OCI-LY7 (cell line): ENCODE results near the gene TSPAN9. TPM values are rescaled to one million over a fixed set of nuclear protein-coding genes. Genes with fewer than 3 reads are reported as not detected.

Source experiments
- BruUV-seq: library from RNA; stranded (reverse); fragments of 400-500 nt; replicated peaks from 2 replicates; lab custom pipeline; 2021; lab: Mats Ljungman, UMichigan
- CTCF ChIA-PET: fragments of 300-600 bp; sonication (Branson Sonifier 250); formaldehyde crosslinking; loops from one replicate; lab custom pipeline; 2022; ENCODE audit warnings: antibody characterized with exemption; ENCODE audit not compliant: unreplicated experiment; lab: Charles Lee
- POLR2A ChIA-PET: fragments of 300-600 bp; sonication (Branson Sonifier 250); formaldehyde crosslinking; loops from one replicate; lab custom pipeline; 2022; ENCODE audit warnings: antibody characterized with exemption; lab: Charles Lee
- DNase-seq: peaks from one replicate; pipeline ENCODE4 v3.0.0-alpha.2; 2015; ENCODE audit warnings: low spot score
- H2AFZ ChIP-seq: fragments of 200-600 bp; sonication (generic), shearing (Covaris generic); 2 replicates; pipeline ENCODE4 v1.6.1; 2014; ENCODE audit warnings: mild to moderate bottlenecking, antibody characterized with exemption, low read length, moderate library complexity
- H3K27ac ChIP-seq: fragments of 200-600 bp; sonication (generic); 2 replicates; pipeline ENCODE4 v1.5.1; 2014; ENCODE audit warnings: mixed run types, low read depth, mild to moderate bottlenecking, moderate library complexity, low read length, inconsistent platforms; ENCODE audit not compliant: poor library complexity, severe bottlenecking
- H3K36me3 ChIP-seq: fragments of 200-600 bp; sonication (generic); 2 replicates; pipeline ENCODE4 v1.6.1; 2014; ENCODE audit warnings: mild to moderate bottlenecking, antibody characterized with exemption, low read length, moderate library complexity, mixed read lengths; ENCODE audit not compliant: insufficient read depth
- H3K4me1 ChIP-seq: fragments of 200-600 bp; sonication (generic); 2 replicates; pipeline ENCODE4 v1.5.1; 2014; ENCODE audit warnings: mild to moderate bottlenecking, low read length; ENCODE audit not compliant: insufficient read depth, poor library complexity, severe bottlenecking
- H3K4me2 ChIP-seq: fragments of 200-600 bp; sonication (generic); 2 replicates; pipeline ENCODE4 v1.6.1; 2014; ENCODE audit warnings: mild to moderate bottlenecking, low read length
- H3K4me3 ChIP-seq: fragments of 200-600 bp; sonication (generic); 2 replicates; pipeline ENCODE4 v1.5.1; 2014; ENCODE audit warnings: mild to moderate bottlenecking, low read depth, low read length; ENCODE audit not compliant: poor library complexity, severe bottlenecking
- H3K79me2 ChIP-seq: fragments of 200-600 bp; sonication (generic); 2 replicates; pipeline ENCODE4 v1.6.1; 2016; ENCODE audit warnings: low read depth, mild to moderate bottlenecking, low read length, moderate library complexity, mixed read lengths; ENCODE audit not compliant: insufficient read depth
- H3K9me2 ChIP-seq: fragments of 200-600 bp; sonication (generic); 2 replicates; pipeline ENCODE4 v1.6.1; 2016; ENCODE audit warnings: mild to moderate bottlenecking, low read length, mixed read lengths; ENCODE audit not compliant: insufficient read depth
- H3K9me3 ChIP-seq: fragments of 200-600 bp; sonication (generic); 2 replicates; pipeline ENCODE4 v1.6.1; 2014; ENCODE audit warnings: mild to moderate bottlenecking, mixed run types, low read length, mixed read lengths
- H4K20me1 ChIP-seq: fragments of 200-600 bp; sonication (generic); 2 replicates; pipeline ENCODE4 v1.6.1; 2014; ENCODE audit warnings: mild to moderate bottlenecking, antibody characterized with exemption, low read length, moderate library complexity, mixed read lengths; ENCODE audit not compliant: insufficient read depth
- EZH2phosphoT487 ChIP-seq: fragments of 200-600 bp; sonication (generic); IDR thresholded peaks from 2 replicates; pipeline ENCODE4 v1.6.1; 2018; ENCODE audit warnings: low read depth, borderline replicate concordance, mild to moderate bottlenecking, mixed run types, antibody characterized with exemption, low read length, moderate library complexity, mixed read lengths
- intact Hi-C: fragments of 100-400 bp; cut with micrococcal nuclease; formaldehyde crosslinking; loops from one replicate; pipeline ENCODE4 v1.10.0; 2022; ENCODE audit not compliant: unreplicated experiment
- total RNA-seq, 2 experiments: library from RNA; depleted of rRNA in 1 of 2; stranded (reverse); fragments of >200 nt in 1 of 2; shearing (Covaris generic) in 1 of 2; gene quantifications; 2 replicates each; pipeline ENCODE4 v1.2.3, GENCODE V29; 2014 to 2022
- TF ChIP-seq, protein P1 (sequence below): fragments of 200-600 bp; sonication (generic); conservative IDR thresholded peaks from 2 replicates; pipeline ENCODE4 v1.5.1; 2014; ENCODE audit warnings: mild to moderate bottlenecking, antibody characterized with exemption, low read length, moderate library complexity, mixed read lengths

Gene TSPAN9
- total RNA-seq, 2 experiments from 2014 or later: 0.50 to 0.74 TPM

GRCh38 chr12:3299929-3300832, 223.0 kb downstream of the TSPAN9 start:
- H3K79me2 ChIP-seq: no peaks in the 10 kb centered on the region
- H3K9me3 ChIP-seq: no peaks in the 10 kb centered on the region
- peak overlapping the region; percentile 23; the same call in 1 of the 2 replicates for H2AFZ ChIP-seq
- intact Hi-C loops: loop anchor here (1.0 kb wide), 2 partner anchors 477 to 504 kb away; no protein-coding TSS in a partner anchor
- H3K4me1 ChIP-seq: no peaks in the 10 kb centered on the region
- ChIA-PET CTCF (interaction anchor here (0.6 to 2.4 kb wide), 12 partner anchors 9 to 1657 kb away, joined by 3 to 9 read pairs (median 4); no protein-coding TSS in a partner anchor), POLR2A (interaction anchor here (0.6 kb wide), 1 partner anchor 1907 kb away, joined by 11 read pairs; no protein-coding TSS in a partner anchor)
- TF ChIP-seq EZH2phosphoT487: no peak
- TF ChIP-seq, protein P1, sequence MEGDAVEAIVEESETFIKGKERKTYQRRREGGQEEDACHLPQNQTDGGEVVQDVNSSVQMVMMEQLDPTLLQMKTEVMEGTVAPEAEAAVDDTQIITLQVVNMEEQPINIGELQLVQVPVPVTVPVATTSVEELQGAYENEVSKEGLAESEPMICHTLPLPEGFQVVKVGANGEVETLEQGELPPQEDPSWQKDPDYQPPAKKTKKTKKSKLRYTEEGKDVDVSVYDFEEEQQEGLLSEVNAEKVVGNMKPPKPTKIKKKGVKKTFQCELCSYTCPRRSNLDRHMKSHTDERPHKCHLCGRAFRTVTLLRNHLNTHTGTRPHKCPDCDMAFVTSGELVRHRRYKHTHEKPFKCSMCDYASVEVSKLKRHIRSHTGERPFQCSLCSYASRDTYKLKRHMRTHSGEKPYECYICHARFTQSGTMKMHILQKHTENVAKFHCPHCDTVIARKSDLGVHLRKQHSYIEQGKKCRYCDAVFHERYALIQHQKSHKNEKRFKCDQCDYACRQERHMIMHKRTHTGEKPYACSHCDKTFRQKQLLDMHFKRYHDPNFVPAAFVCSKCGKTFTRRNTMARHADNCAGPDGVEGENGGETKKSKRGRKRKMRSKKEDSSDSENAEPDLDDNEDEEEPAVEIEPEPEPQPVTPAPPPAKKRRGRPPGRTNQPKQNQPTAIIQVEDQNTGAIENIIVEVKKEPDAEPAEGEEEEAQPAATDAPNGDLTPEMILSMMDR: peak; percentile 86
- DNase-seq: peak; percentile 78
- peak overlapping the region; percentile 16; the same call in 1 of the 2 replicates for H3K4me2 ChIP-seq
- BruUV-seq: no TSS peak
- H3K9me2 ChIP-seq: no peaks in the 10 kb centered on the region
- no peaks in the 10 kb centered on the region; the same call in 1 of the 2 replicates for H4K20me1 ChIP-seq
- H3K4me3 ChIP-seq: no peak overlapping the region
- H3K36me3 ChIP-seq: no peaks in the 10 kb centered on the region
- no peak overlapping the region for H3K27ac ChIP-seq

- Histone ChIP-seq H2AFZ (no peak overlapping the region), H3K9me3 (no peaks in the 10 kb centered on the region), H3K27ac (no peak overlapping the region), H3K4me2 (no peak overlapping the region), H4K20me1 (no peaks in the 10 kb centered on the region; the same call in 1 of the 2 replicates), H3K36me3 (no peaks in the 10 kb centered on the region), H3K79me2 (no peaks in the 10 kb centered on the region), H3K9me2 (no peaks in the 10 kb centered on the region), H3K4me3 (no peak overlapping the region), H3K4me1 (no peaks in the 10 kb centered on the region)
- POLR2A ChIA-PET: no interaction called here
- no peak for DNase-seq
- intact Hi-C loops: loop anchor here (1.0 kb wide), 2 partner anchors 476 to 503 kb away; no protein-coding TSS in a partner anchor
- TF ChIP-seq, protein P1: no peak; the same call in 1 of the 2 replicates
- TF ChIP-seq EZH2phosphoT487: no peak
- CTCF ChIA-PET: interaction anchor here (1.0 to 2.4 kb wide), 10 partner anchors 10 to 508 kb away, joined by 3 to 9 read pairs (median 4); no protein-coding TSS in a partner anchor
- BruUV-seq: no TSS peak
Observed at GRCh38 chr12:3300833-3301401, 223.7 kb downstream of the TSPAN9 start.
